Thyroid gland (tissue), 4 donors: ENCODE results near the gene DUSP3. TPM values are rescaled to one million over a fixed set of nuclear protein-coding genes. Genes with fewer than 3 reads are reported as not detected.

Experiments
- DNase-seq, 2 donors: peaks; one replicate each; pipeline ENCODE4 v3.0.0-alpha.2; 2019
- H3K27ac ChIP-seq, 3 donors: fragments of 200-600 bp; sonication (generic); 1 replicate in 2 of 3; 2 replicates in 1 of 3; pipeline ENCODE4 v1.5.1; 2016 to 2019; ENCODE audit warnings: mild to moderate bottlenecking in 1 of 3, moderate library complexity in 1 of 3
- H3K27me3 ChIP-seq: fragments of 200-600 bp; sonication (generic); one replicate; pipeline ENCODE4 v1.5.1; 2019
- H3K36me3 ChIP-seq, 2 donors: fragments of 200-600 bp; sonication (generic); one replicate each; pipeline ENCODE4 v1.5.1; 2016 to 2019
- H3K4me1 ChIP-seq, 2 donors: fragments of 200-600 bp; sonication (generic); one replicate each; pipeline ENCODE4 v1.5.1; 2017 to 2019
- H3K4me3 ChIP-seq, 3 donors: fragments of 200-600 bp; sonication (generic); replicated peaks in 1 of 3; 1 replicate in 2 of 3; 2 replicates in 1 of 3; pipeline ENCODE4 v1.5.1; 2016; ENCODE audit warnings: mild to moderate bottlenecking in 1 of 3
- H3K9me3 ChIP-seq: fragments of 200-600 bp; sonication (generic); one replicate; pipeline ENCODE4 v1.5.1; 2017
- POLR2A ChIP-seq, 2 donors: fragments of 450-650 bp; IDR thresholded peaks; one replicate each; pipeline ENCODE4 v1.6.1; 2017; ENCODE audit warnings: antibody characterized with exemption in 2 of 2, mild to moderate bottlenecking in 2 of 2, moderate library complexity in 1 of 2
- WGBS, 2 donors: methylation state at CpG; one replicate each; pipeline ENCODE4 v1.1.5; 2017; 5-methylcytosine and 5-hydroxymethylcytosine counted together
- intact Hi-C: fragments of 100-400 bp; cut with DNase I; formaldehyde crosslinking; loops from one replicate; pipeline ENCODE4 v1.15.1; 2023
- total RNA-seq, 4 donors: library from RNA; depleted of rRNA; stranded (reverse); fragments of >200 nt; gene quantifications; one replicate each; pipeline ENCODE4 v1.2.3, GENCODE V29; 2016
- TF ChIP-seq, protein P1 (sequence below), 6 experiments: fragments of 200-600 bp in 3 of 6; fragments of 450-650 bp in 3 of 6; sonication (generic) in 3 of 6; IDR thresholded peaks; one replicate each; pipeline ENCODE4 v1.5.1; 2016 to 2019; ENCODE audit warnings: antibody characterized with exemption in 6 of 6, mild to moderate bottlenecking in 2 of 6, inconsistent platforms in 1 of 6, moderate library complexity in 1 of 6

The DUSP3 gene
- total RNA-seq, 4 donors from 2014 or later: 67.7 to 98.5 (median 72.0) TPM

DNA sequence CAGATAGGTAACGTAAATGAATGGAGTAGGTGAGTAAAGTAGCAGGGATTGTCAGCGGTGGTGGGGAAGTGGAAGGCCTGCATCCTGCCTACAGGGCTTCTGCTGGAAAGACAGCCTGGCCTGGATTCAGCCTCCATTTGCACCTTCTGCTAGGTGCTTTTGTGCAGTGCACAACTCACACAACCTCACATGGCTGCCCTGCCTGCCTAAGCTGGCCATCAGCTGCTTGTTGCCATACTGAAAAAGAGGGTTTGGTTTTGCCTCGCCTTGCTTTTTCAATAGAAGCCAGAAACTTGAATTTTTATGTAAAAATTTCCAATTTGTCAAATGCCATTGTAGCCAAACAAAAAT lies 56.5 kb downstream of the DUSP3 start:
- intact Hi-C loops: no loop called here
- H3K36me3 ChIP-seq: no peaks in the 10 kb centered on the region
- no peaks in the 10 kb centered on the region for H3K4me1 ChIP-seq
- H3K27me3 ChIP-seq: no peaks in the 10 kb centered on the region
- no peaks in the 10 kb centered on the region for H3K9me3 ChIP-seq
- no peak overlapping the region for H3K27ac ChIP-seq
- WGBS, 2 donors: 93 to 95% methylated on average over 3 of the region's 3 CpGs
- TF ChIP-seq POLR2A (IDR thresholded peaks at IDR 0.05): no peak
- TF ChIP-seq, protein P1, sequence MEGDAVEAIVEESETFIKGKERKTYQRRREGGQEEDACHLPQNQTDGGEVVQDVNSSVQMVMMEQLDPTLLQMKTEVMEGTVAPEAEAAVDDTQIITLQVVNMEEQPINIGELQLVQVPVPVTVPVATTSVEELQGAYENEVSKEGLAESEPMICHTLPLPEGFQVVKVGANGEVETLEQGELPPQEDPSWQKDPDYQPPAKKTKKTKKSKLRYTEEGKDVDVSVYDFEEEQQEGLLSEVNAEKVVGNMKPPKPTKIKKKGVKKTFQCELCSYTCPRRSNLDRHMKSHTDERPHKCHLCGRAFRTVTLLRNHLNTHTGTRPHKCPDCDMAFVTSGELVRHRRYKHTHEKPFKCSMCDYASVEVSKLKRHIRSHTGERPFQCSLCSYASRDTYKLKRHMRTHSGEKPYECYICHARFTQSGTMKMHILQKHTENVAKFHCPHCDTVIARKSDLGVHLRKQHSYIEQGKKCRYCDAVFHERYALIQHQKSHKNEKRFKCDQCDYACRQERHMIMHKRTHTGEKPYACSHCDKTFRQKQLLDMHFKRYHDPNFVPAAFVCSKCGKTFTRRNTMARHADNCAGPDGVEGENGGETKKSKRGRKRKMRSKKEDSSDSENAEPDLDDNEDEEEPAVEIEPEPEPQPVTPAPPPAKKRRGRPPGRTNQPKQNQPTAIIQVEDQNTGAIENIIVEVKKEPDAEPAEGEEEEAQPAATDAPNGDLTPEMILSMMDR (IDR thresholded peaks at IDR 0.05): no peak
- DNase-seq: no peak
- no peak overlapping the region for H3K4me3 ChIP-seq

- no peaks in the 10 kb centered on the region for H3K27me3 ChIP-seq
- no peaks in the 10 kb centered on the region for H3K9me3 ChIP-seq
- H3K4me1 ChIP-seq: no peaks in the 10 kb centered on the region
- no peaks in the 10 kb centered on the region for H3K36me3 ChIP-seq
- intact Hi-C loops: no loop called here
- DNase-seq: no peak
- TF ChIP-seq, protein P1 (IDR thresholded peaks at IDR 0.05): no peak
- no peak for TF ChIP-seq POLR2A (IDR thresholded peaks at IDR 0.05)
- 92 to 93% methylated on average over 4 of the region's 4 CpGs for WGBS, 2 donors
- no peak overlapping the region for H3K4me3 ChIP-seq
- no peak overlapping the region for H3K27ac ChIP-seq
Measured at GRCh38 chr17:43721537-43722268, 57.1 kb downstream of the DUSP3 start.

DNA sequence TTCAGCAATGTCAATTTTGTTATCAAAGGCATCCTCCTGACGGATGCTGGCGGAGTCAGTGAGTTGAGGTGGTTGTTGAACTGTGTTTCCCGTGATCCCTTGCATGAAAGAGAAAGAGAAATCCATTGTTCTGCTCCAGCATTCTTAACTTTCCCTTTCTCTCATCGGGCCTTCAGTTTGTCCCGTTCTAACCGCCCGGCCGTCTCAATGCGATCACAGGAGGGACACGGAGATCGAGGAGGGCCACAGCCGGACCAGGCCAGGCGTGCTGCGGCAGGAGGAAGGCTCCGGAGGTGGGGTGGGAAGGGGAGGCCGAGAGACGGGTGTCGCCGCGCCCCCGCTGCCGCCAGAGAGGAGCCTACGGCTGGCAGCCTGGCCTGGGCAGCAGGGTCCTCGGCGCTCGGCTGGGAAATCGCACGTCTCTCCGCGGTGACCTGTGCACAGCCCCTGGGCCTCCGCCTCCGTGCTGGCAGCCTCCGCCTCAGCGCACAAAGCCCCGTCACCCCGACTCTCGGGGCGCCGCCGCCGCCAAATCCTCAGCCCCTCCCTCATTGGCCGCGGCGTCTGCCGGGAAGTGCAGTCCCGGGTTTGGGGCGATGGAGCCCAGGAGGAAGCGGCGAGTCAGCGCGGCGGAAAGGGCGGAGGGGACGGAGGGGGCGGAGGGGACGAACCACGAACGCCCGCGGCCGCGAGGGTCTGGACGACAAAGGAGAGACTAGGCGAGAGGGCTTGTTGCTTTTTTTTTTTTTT lies 58.3 kb downstream of the DUSP3 start:
- Histone ChIP-seq H3K36me3 (no peaks in the 10 kb centered on the region), H3K4me3 (peak overlapping the region; percentile 39 to 95 (median 66)), H3K4me1 (no peaks in the 10 kb centered on the region), H3K27me3 (no peaks in the 10 kb centered on the region), H3K27ac (peak overlapping the region; percentile 88 to 96 (median 89)), H3K9me3 (no peaks in the 10 kb centered on the region)
- DNase-seq: peak; percentile 70 to 74
- intact Hi-C loops: no loop called here
- 0 to 3% methylated on average over 15 to 38 of the region's 64 CpGs for WGBS, 2 donors
- TF ChIP-seq, protein P1 (IDR thresholded peaks at IDR 0.05): no peak
- peak in 1 of 2 donors; percentile 63 for TF ChIP-seq POLR2A (IDR thresholded peaks at IDR 0.05)

- Histone ChIP-seq H3K27me3 (no peaks in the 10 kb centered on the region), H3K4me3 (no peak overlapping the region), H3K9me3 (no peaks in the 10 kb centered on the region), H3K4me1 (no peaks in the 10 kb centered on the region), H3K36me3 (no peaks in the 10 kb centered on the region), H3K27ac (no peak overlapping the region)
- intact Hi-C loops: no loop called here
- WGBS, 2 donors: 84 to 90% methylated on average over 3 of the region's 3 CpGs
- TF ChIP-seq, protein P1 (IDR thresholded peaks at IDR 0.05): no peak
- no peak for TF ChIP-seq POLR2A (IDR thresholded peaks at IDR 0.05)
- DNase-seq: no peak
Measured at GRCh38 chr17:43719578-43719977, 59.2 kb downstream of the DUSP3 start.

DNA sequence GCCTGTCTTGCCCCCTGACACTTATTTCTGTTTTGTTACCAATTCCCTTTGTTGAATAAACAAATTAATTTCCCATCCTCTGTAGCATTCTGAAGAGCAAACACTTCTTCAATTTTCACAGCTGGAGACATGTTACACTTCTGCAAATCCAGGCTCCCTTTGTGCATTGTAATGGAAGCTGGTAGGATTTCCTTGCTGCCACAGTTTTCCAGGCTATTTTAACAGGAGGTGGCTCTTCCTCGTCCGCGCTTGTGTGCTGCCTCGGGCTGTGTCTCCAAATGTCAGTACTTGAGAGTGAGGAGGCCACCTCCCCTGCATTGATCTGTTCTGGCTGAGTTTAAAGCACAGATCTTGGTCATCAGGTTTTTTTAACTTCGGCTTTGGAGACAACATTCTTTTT lies 60.2 kb downstream of the DUSP3 start:
- no peak overlapping the region for H3K4me3 ChIP-seq
- H3K27ac ChIP-seq: no peak overlapping the region
- 60 to 62% methylated on average over 5 of the region's 5 CpGs for WGBS, 2 donors
- no peaks in the 10 kb centered on the region for H3K4me1 ChIP-seq
- intact Hi-C loops: no loop called here
- no peaks in the 10 kb centered on the region for H3K9me3 ChIP-seq
- no peak for DNase-seq
- H3K36me3 ChIP-seq: no peaks in the 10 kb centered on the region
- TF ChIP-seq POLR2A (IDR thresholded peaks at IDR 0.05): no peak
- TF ChIP-seq, protein P1 (IDR thresholded peaks at IDR 0.05): no peak
- H3K27me3 ChIP-seq: no peaks in the 10 kb centered on the region
